ENCODE results near the gene TMA7B. TPM values are rescaled to one million over a fixed set of nuclear protein-coding genes. Genes with fewer than 3 reads are reported as not detected.

The TMA7B gene
- total RNA-seq, 1 donor from 2014 or later: not detected

DNA sequence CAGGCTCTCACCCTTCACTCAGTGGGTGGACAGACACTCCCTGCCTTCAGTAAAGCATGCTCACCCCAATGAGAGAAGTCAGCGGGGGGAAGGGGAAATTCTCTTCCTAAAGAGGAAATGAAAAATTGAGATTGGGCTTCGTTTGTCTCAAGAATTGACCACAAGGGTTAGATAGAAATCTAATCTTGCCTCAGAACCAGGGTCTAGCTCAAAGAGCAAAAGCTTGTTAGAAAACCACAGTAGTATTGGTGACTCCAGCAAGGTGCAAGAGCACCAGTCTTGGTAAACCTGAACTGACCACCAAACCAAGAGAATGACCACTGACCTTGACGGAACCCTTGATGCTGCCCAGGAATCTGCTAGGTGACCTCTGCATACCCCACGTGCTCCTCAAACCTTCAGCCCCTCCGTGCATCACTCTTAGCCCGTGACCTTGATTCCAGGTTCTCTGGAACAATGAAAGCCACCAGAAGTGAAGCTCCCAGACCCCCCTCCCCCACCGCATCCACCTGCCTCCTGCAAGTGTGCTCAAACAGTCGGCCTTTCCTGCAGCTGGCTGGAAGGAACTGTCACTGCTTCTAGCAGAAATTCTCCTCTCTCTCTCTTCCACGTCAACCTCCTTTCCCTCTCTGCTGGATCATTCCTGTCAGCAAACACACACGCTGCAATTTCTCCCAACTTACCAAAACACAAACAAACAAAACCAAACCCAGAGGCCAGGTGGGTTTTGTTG lies 3.1 kb upstream of the TMA7B start:
- Histone ChIP-seq H3K4me1 (peaks cover 16% of the 10 kb centered on the region), H3K36me3 (no peaks in the 10 kb centered on the region), H3K9me3 (replicated peaks) (no peaks in the 10 kb centered on the region), H3K27me3 (ENCODE audit: low read depth) (peaks cover 1% of the 10 kb centered on the region), H3K4me3 (no peak overlapping the region), H3K27ac (replicated peaks) (no peak overlapping the region)
- DNase-seq: no peak
- TF ChIP-seq, protein P1, sequence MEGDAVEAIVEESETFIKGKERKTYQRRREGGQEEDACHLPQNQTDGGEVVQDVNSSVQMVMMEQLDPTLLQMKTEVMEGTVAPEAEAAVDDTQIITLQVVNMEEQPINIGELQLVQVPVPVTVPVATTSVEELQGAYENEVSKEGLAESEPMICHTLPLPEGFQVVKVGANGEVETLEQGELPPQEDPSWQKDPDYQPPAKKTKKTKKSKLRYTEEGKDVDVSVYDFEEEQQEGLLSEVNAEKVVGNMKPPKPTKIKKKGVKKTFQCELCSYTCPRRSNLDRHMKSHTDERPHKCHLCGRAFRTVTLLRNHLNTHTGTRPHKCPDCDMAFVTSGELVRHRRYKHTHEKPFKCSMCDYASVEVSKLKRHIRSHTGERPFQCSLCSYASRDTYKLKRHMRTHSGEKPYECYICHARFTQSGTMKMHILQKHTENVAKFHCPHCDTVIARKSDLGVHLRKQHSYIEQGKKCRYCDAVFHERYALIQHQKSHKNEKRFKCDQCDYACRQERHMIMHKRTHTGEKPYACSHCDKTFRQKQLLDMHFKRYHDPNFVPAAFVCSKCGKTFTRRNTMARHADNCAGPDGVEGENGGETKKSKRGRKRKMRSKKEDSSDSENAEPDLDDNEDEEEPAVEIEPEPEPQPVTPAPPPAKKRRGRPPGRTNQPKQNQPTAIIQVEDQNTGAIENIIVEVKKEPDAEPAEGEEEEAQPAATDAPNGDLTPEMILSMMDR (IDR thresholded peaks at IDR 0.05; ENCODE audit: borderline replicate concordance): no peak
- intact Hi-C loops (cut with micrococcal nuclease): no loop called here

DNA sequence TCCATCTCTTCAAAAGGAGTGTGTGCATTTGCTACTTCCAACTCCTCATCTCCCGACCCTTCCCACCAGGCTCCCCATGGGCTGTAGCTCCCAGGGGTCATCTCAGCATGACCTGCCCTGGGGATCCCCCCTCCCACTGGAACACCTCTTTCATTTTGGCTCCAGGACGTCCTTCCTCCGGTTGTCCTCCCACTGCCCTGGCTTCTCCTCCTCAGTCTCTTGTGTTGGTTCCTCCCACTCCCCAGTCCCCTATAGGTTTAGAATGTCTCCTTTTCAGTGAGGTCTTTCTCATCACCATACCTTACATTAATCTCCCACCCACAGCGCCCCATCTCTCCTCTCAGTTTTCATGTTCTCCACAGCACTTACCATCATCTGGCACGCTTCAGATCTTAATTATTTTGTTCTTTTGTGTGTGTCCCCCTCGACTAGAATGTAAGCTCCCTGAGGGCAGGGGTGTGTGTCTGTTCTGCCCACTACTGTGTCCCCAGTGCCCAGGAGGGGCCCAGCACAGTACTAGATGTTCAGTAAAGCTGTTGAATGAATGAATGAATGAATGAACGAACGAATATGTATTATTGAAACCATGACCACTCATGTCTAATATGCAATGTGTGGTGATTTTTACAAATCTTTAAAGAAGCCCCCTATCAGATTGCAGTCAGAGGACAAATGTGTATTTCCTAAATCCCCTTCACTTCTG lies 2.0 kb upstream of the TMA7B start:
- no peaks in the 10 kb centered on the region for H3K27me3 ChIP-seq (ENCODE audit: low read depth)
- no peak for DNase-seq
- H3K36me3 ChIP-seq: no peaks in the 10 kb centered on the region
- H3K4me3 ChIP-seq: no peak overlapping the region
- TF ChIP-seq, protein P1 (IDR thresholded peaks at IDR 0.05; ENCODE audit: borderline replicate concordance): no peak
- no peaks in the 10 kb centered on the region for H3K9me3 ChIP-seq (replicated peaks)
- intact Hi-C loops (cut with micrococcal nuclease): no loop called here
- no peak overlapping the region for H3K27ac ChIP-seq (replicated peaks)
- peaks cover 16% of the 10 kb centered on the region for H3K4me1 ChIP-seq

DNA sequence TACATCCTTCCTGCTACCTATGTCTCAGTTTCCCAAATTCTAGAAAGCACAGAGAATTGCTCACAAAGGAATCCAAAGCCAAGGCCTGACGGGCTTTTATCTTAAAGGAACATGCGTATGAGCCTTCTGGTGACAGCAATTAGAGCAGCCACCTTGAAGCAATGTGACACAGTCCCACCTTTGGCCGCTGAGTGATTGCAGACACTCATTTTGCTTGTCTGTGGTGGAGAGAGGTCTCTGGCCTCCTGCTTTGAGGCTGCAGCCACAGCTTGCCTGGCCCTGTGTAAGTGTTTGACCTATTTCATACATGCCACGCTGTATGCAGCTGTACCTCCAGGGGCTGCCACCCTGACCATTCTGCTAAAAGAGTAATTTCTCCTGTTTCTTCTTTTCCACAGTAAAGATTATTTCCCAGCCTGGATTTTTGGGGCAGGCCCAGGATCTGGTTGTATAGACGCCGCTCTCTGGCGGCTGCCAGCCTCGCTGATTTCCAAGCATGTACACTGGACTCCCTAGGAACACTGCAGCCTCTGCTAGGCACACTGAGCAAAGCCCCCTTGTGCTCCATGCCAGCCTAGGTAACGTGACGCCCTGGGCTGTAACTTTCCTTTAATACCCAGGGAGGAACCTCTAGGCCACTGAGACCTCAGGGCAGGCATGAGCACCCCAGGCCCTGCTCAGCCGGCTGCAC lies 1.1 kb upstream of the TMA7B start:
- intact Hi-C loops (cut with micrococcal nuclease): no loop called here
- TF ChIP-seq, protein P1 (IDR thresholded peaks at IDR 0.05; ENCODE audit: borderline replicate concordance): no peak

DNA sequence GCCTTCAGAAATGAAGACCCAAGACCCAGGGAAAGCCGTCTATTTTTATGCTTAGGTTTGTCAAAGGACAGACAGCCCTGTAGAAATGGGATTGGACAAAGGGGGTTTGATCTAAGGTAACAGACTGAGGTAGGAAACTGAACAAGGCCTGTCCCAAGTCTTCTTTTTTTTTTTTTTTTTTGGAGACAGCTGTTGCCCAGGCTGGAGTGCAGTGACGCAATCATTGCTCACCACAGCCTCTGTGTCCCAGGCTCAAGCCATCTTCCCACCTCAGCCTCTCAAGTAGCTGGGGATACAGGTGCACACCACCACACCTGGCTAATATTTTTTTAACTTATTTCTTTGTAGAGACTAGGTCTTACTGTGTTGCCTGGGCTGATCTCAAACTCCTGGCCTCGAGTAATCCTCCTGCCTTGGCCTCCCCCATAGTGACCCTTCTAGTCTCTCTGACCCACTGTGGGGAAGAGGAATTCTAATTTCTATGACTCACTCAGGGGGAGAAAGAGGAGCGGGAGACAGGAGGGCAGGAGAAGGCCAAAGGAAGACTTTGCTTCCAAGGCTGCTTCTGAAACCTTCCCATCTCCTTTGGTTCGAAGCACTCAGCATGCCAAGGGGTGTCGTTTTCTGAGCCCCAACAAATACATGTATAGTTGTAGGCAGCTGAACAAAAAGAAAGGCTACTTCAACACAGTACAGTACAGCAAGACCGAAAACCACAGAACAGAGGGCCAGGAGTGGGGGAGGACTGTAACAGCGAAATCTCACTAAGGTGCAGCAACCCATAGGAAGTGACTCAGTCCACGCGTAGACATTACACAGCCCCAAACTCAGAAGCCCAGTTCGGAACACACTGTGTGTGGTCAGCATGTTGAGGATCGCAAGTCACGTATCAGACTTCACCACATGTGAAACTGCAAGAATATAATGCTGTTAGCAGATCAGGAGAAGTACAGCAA lies 872 bp downstream of the TMA7B start:
- H3K27ac ChIP-seq (replicated peaks): no peak overlapping the region
- DNase-seq: no peak

More for the DNA sequence above, 1.1 kb upstream of the TMA7B start:
- no peak overlapping the region for H3K27ac ChIP-seq (replicated peaks)
- H3K9me3 ChIP-seq (replicated peaks): no peaks in the 10 kb centered on the region
- H3K4me3 ChIP-seq: no peak overlapping the region
- DNase-seq: no peak
- H3K36me3 ChIP-seq: no peaks in the 10 kb centered on the region
- no peaks in the 10 kb centered on the region for H3K27me3 ChIP-seq (ENCODE audit: low read depth)
- H3K4me1 ChIP-seq: peaks cover 16% of the 10 kb centered on the region

More for the DNA sequence above, 872 bp downstream of the TMA7B start:
- TF ChIP-seq, protein P1 (IDR thresholded peaks at IDR 0.05; ENCODE audit: borderline replicate concordance): no peak
- Histone ChIP-seq H3K36me3 (no peaks in the 10 kb centered on the region), H3K27me3 (ENCODE audit: low read depth) (no peaks in the 10 kb centered on the region), H3K4me3 (no peak overlapping the region), H3K4me1 (peaks cover 3% of the 10 kb centered on the region), H3K9me3 (replicated peaks) (no peaks in the 10 kb centered on the region)
- intact Hi-C loops (cut with micrococcal nuclease): no loop called here
